GM21723 (cell line): ENCODE results near the gene ZC3HAV1L.
"Not testable (repeated sequence)": the region's sequence is repeated elsewhere in the genome, so short reads cannot be mapped to it uniquely, and the experiment has no call there.

ENCODE experiments used
- ATAC-seq: cut with Tn5 transposase; IDR thresholded peaks from one replicate; pipeline ENCODE4 v1.9.1; 2021; ENCODE audit warnings: mild to moderate bottlenecking, moderate library complexity; ENCODE audit not compliant: unreplicated experiment

The ZC3HAV1L gene

DNA sequence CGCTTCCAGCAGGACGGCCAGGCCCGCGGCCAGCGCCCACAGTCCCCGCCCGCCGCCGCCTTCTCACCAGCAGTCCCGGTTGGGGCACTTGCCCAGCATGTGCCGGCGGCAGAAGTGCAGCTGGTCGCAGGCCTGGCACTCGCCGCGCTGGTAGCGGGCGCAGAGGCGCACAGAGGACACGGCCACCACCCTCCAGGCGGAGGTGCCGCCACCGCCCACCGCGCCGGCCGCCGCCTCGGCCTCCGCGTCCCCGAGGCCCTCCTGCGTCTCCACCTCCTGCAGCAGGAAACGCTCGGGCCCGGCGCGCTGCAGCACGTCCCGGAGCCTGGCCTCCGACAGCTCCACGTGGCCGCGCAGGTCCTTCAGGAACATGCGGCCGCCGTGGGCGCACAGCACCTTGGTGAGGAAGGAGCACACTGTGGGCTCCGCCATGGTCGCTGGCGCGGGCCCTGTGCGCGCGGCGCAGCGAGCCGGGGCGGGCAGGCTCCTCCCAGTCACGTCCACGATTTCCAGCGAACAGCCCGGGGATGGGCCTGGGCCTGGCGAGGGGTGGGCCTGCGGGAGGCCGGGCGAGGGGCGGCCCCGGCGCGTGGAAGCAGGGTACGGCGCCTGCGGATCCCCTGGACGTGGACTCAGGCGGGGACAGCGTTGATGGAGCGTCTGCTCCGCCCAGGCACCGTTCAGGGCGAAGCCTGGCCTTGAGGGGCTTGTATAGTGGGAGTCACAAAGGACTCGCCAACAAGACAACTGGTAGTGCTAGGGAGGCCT is at the start of gene ZC3HAV1L:
TSS of gene ZC3HAV1L (minus strand) at position 457 of the 768 bp plus-strand sequence. CDS start at position 432, 25 bp downstream.
- peak; percentile 88 for ATAC-seq

DNA sequence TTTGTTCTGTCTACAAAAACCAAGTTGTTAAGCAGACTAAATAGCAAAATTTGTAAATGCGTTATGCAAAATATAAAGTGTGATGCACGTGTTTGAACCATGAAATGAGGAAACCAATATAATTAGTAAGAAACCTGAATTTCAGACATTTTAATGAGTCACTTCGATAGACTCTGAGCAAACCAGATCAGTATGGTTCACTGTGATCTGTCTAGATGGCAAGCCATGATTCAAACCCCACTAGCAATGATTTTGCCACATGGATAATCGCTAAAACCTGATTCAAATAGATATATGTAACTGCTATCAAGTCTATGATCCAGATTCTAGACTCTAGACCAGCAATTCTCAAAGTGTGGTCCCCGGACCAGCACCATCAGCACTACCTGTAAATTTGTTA is 48.9 kb upstream of the ZC3HAV1L start:
- ATAC-seq: no peak

- ATAC-seq: no peak
These were observed 45.7 kb upstream of the ZC3HAV1L start for GRCh38 chr7:139081584-139081983.

DNA sequence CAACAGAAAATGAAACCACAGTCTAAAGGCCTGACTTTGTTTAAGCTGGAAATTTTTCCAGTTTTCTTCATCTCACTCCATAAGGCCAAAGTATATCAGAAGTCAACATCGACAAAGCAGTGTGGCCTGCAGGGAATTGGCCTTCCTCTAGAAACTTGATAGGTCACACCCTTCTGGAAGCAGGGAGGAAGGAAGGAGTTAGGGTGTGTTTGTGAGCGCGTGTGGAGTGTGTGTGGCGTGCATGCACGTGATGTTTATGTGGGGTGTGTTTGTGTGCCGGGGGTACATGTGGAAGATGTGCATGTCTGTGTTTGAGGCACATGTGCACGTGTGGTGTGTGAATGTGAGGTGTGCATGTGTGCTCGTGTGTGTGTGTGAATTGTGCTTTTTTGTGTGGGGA is 45.1 kb upstream of the ZC3HAV1L start:
- no peak for ATAC-seq

GRCh38 chr7:139079861-139080260 is 44.0 kb upstream of the ZC3HAV1L start:
- ATAC-seq: no peak

DNA sequence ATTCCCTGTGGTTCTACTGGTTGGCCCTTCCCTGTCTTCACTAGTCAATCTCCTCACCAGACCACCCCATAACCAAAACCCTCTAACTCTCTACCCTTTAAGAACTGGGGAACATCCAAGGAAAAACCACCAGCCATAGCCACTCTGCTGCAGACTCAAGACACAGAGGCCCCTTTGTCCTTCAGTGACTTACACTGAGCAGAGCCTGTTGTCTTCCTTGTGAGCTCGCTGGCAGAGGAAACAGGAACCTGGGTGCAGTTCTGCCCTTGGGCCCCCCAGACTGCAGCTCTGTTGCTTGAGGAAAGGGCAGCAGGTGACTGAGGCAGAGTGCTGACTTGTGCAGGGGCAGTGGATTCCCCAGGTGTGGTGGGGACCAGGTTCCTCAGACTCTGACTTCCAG is 43.1 kb upstream of the ZC3HAV1L start:
- ATAC-seq: no peak

DNA sequence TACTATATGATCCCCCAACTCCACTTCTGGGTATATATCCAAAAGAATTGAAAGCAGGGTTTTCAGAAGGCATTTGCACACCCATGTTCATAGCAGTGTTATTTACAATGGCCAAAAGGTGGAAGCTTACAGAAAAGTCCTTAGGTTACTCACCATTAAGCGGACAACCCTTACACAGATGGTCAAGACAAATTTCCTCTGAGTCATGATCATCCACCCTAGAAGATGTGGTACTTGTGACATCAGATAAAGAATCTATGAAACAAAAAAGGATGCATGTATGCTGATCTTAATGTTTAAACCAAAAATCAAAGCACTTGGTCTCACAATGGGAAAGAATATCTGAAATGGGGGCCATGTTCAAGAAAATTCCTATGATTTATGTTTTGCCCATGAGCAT is 42.6 kb upstream of the ZC3HAV1L start:
- ATAC-seq: no peak

GRCh38 chr7:139077706-139078105 is 41.9 kb upstream of the ZC3HAV1L start:
- not testable (repeated sequence) for ATAC-seq

- no peak for ATAC-seq
These were observed 40.2 kb upstream of the ZC3HAV1L start for GRCh38 chr7:139075871-139076686.

GRCh38 chr7:139075031-139075652 is 39.3 kb upstream of the ZC3HAV1L start:
- ATAC-seq: peak; percentile 90

GRCh38 chr7:139072796-139073195 is 37.0 kb upstream of the ZC3HAV1L start:
- no peak for ATAC-seq

GRCh38 chr7:139071680-139072079 is 35.8 kb upstream of the ZC3HAV1L start:
- no peak for ATAC-seq

DNA sequence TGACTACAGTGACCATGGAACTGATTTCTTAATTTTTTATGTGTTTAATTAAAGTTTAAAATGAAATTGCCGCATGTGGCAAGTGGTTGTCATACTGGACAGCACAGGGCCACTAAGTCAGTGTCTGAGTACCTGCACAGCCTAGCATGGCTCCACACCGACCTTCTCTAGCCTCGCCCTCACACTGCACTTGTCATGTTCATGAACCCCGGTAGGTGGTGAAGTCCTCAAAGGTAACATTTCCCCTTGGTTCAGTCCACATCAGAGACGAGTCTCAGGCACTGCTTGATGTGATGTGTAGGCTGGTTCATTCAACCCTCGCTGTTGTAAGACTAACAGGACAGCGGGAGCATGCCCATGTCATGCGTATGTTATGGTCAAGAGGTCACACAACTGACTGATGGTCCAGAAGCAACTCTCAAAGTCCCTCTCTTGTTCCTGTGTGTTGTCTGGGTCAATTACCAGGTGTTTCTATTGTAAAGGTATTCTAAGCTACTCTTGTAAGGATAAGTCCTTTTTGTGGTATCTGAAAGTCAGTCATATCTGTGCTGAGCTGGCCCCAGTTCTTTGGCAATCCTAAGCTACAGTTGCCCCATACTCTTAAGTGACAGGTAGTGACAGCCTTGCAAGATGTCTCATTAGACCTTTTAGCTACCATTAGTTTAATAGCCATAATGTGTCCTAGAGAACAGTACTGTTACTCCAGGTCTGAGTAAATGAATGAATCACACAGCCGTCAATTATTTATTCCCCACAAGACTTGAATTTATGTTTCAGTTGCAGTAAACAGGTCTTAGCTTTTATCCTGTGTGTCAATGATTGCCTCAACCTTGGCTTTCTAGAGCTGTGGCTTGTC is 32.9 kb upstream of the ZC3HAV1L start:
- no peak for ATAC-seq

DNA sequence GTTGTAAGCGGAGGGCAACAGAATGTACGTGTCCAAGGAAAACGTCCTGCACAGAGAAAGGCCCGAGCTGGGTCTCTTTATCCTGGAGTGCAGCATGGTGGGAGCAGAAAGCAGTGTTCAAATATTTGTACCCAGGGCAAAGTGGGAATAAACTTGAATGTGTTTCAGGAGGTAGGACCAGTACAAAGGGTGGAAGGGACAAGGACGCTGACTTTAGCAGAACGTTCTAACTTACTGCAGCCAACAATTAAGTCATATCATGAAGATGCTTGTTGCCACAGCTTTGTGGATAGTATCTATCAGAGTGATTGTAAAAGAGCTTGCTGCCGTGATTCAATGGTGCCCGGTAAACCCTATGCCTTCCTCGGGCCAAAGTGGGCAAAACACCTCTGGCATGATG is 30.5 kb upstream of the ZC3HAV1L start:
- ATAC-seq: no peak

DNA sequence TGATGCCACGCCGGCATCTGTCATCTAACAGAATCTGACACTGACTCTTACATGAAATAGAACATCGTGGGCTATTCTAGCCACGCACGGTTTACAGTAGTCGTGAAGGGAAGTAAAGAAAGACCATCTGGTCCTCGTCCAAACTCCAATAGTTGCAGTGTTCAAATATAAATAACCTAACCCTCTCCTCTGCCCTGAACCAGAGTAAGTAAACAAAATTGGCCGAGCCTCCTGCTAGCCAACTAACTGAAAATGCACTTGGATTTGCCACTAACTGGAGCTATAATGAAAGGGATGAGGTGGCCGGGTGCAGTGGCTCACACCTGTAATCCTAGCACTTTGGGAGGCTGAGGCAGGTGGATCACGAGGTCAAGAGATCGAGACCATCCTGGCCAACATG is 29.5 kb upstream of the ZC3HAV1L start:
- ATAC-seq: no peak

DNA sequence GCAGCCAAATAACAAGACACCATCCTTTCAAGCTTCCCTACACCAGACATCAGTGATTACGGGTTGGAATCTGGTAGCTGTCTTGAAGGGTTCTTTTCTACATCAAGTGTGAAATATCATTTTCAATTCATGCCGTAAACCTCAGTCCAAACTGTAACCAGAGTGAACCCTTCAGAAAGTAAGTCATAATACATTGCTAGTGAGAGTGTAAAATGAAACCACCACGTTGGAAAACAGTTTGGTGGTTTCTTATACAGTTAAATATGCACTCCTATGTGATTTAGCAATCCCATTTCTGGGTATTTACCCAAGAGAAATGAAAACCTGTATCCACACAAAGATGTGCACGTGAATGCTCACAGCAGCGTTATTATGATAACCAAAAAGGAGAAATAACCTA is 25.6 kb upstream of the ZC3HAV1L start:
- ATAC-seq: no peak

DNA sequence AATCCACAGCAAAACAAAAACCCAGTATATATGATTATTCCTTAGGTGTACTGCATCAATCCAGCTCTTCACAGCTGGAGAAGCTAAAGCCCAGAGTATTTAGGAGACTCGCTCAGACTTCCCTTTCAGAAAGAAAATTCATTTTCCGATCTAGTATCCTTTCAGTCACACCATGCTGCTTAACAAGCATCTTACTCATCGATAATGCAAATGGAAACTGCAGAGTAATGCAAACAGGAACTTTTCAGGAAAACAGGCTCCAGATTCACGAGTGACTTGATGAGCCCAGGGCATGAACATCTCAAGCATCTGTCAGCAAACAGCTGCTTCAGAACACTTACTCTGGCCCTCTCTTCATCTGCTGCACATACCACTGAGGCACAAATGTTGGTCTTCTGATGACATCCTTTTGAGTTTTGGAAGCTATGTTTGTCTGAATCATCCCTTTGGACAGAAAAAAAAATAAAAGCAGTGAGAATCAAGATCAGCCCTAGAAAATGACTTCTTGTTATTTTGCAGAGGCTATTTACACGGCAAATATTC is 24.9 kb upstream of the ZC3HAV1L start:
- no peak for ATAC-seq

DNA sequence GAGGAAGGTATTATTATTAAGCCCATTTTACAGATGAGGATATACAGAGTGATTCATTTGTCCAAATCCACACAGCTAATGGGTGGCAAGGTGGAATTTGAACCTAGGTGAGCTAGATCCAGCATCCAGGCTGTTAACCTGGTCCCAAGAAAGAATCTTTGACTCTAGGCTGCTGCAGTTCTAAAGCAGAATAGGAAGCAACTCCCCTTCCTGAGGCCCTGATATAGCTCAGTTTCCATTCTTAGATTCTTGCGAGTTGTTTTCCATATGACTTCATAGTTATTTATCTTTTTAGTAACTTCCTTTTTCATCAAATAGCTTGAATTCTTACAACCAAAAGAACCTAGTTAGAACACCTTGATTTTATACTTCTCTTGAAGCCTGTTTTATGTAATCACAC is 24.1 kb upstream of the ZC3HAV1L start:
- no peak for ATAC-seq

- ATAC-seq: no peak
These were observed 23.1 kb upstream of the ZC3HAV1L start for GRCh38 chr7:139058943-139059342.

- no peak for ATAC-seq
These were observed 19.8 kb upstream of the ZC3HAV1L start for GRCh38 chr7:139055674-139056073.
